DND-41 (cell line): ENCODE data around the gene SNX27.
A peak's percentile ranks its signal among the peaks of the same experiment; 100 is the strongest.

Source experiments
- ATAC-seq: fragments of 200-7000 bp; cut with Tn5 transposase; 3 replicates; pipeline ENCODE4 v1.9.1; 2021; ENCODE audit warnings: low read depth; ENCODE audit not compliant: insufficient read depth
- DNase-seq: peaks from one replicate; pipeline ENCODE4 v3.0.0-alpha.2; 2020
- H2AFZ ChIP-seq: 2 replicates; pipeline ENCODE4 v1.6.0; 2012; ENCODE audit warnings: low read depth, low read length
- H3K27ac ChIP-seq: 2 replicates; pipeline ENCODE4 v1.5.1; 2012; ENCODE audit warnings: low read length, inconsistent platforms
- H3K27me3 ChIP-seq: fragments of 200-600 bp; sonication (generic); 2 replicates; pipeline ENCODE4 v1.6.0; 2012; ENCODE audit warnings: low read length, mild to moderate bottlenecking, inconsistent platforms; ENCODE audit not compliant: insufficient read depth, poor library complexity
- H3K36me3 ChIP-seq: 2 replicates; pipeline ENCODE4 v1.5.1; 2012; ENCODE audit warnings: low read length, inconsistent platforms; ENCODE audit not compliant: insufficient read depth
- H3K4me1 ChIP-seq: 2 replicates; pipeline ENCODE4 v1.5.1; 2012; ENCODE audit warnings: mild to moderate bottlenecking, low read length; ENCODE audit not compliant: insufficient read depth
- H3K4me2 ChIP-seq: 2 replicates; pipeline ENCODE4 v1.6.0; 2012; ENCODE audit warnings: mild to moderate bottlenecking, moderate library complexity, low read length, inconsistent platforms; ENCODE audit not compliant: insufficient read depth
- H3K4me3 ChIP-seq, 2 experiments: fragments of 200-600 bp in 1 of 2; shearing (Covaris generic) in 1 of 2; 2 replicates each; pipeline ENCODE4 v1.5.1; 2012 to 2016; ENCODE audit warnings: inconsistent platforms in 2 of 2, low read length in 2 of 2, mild to moderate bottlenecking in 2 of 2, low read depth in 1 of 2, moderate library complexity in 1 of 2
- H3K79me2 ChIP-seq: 2 replicates; pipeline ENCODE4 v1.6.0; 2012; ENCODE audit warnings: low read length, inconsistent platforms; ENCODE audit not compliant: insufficient read depth
- H3K9ac ChIP-seq: 2 replicates; pipeline ENCODE4 v1.6.0; 2012; ENCODE audit warnings: low read depth, mild to moderate bottlenecking, inconsistent platforms, low read length, moderate library complexity
- H3K9me3 ChIP-seq: 2 replicates; pipeline ENCODE4 v1.5.1; 2012; ENCODE audit warnings: low read length, moderate library complexity, mild to moderate bottlenecking, inconsistent platforms; ENCODE audit not compliant: insufficient read depth, severe bottlenecking
- H4K20me1 ChIP-seq: 2 replicates; pipeline ENCODE4 v1.6.0; 2012; ENCODE audit warnings: low read length; ENCODE audit not compliant: insufficient read depth
- EZH2 ChIP-seq: IDR thresholded peaks from 3 replicates; pipeline ENCODE4 v1.6.1; 2012; ENCODE audit warnings: borderline replicate concordance, low read depth, mild to moderate bottlenecking, moderate library complexity, low read length, inconsistent platforms; ENCODE audit not compliant: severe bottlenecking
- TF ChIP-seq, protein P1 (sequence below): IDR thresholded peaks from 2 replicates; pipeline ENCODE4 v1.5.1; 2012; ENCODE audit warnings: borderline replicate concordance, low read length, moderate library complexity, mild to moderate bottlenecking; ENCODE audit not compliant: poor library complexity, severe bottlenecking; ENCODE audit errors: extremely low read depth

The SNX27 gene

GRCh38 chr1:151714820-151715725, 103.2 kb downstream of the SNX27 start:
- no peak for ATAC-seq
- no peak overlapping the region for H2AFZ ChIP-seq
- H3K4me2 ChIP-seq = no peak overlapping the region
- H3K27ac ChIP-seq = no peak overlapping the region
- no peaks in the 10 kb centered on the region for H3K79me2 ChIP-seq
- H3K9ac ChIP-seq = no peak overlapping the region
- DNase-seq = no peak
- no peak for TF ChIP-seq EZH2
- TF ChIP-seq, protein P1, sequence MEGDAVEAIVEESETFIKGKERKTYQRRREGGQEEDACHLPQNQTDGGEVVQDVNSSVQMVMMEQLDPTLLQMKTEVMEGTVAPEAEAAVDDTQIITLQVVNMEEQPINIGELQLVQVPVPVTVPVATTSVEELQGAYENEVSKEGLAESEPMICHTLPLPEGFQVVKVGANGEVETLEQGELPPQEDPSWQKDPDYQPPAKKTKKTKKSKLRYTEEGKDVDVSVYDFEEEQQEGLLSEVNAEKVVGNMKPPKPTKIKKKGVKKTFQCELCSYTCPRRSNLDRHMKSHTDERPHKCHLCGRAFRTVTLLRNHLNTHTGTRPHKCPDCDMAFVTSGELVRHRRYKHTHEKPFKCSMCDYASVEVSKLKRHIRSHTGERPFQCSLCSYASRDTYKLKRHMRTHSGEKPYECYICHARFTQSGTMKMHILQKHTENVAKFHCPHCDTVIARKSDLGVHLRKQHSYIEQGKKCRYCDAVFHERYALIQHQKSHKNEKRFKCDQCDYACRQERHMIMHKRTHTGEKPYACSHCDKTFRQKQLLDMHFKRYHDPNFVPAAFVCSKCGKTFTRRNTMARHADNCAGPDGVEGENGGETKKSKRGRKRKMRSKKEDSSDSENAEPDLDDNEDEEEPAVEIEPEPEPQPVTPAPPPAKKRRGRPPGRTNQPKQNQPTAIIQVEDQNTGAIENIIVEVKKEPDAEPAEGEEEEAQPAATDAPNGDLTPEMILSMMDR = no peak
- H3K9me3 ChIP-seq = no peaks in the 10 kb centered on the region
- no peaks in the 10 kb centered on the region for H3K4me1 ChIP-seq
- H3K36me3 ChIP-seq = no peaks in the 10 kb centered on the region
- H3K27me3 ChIP-seq = peaks cover 15% of the 10 kb centered on the region
- no peaks in the 10 kb centered on the region for H4K20me1 ChIP-seq
- no peak overlapping the region for H3K4me3 ChIP-seq

DNA sequence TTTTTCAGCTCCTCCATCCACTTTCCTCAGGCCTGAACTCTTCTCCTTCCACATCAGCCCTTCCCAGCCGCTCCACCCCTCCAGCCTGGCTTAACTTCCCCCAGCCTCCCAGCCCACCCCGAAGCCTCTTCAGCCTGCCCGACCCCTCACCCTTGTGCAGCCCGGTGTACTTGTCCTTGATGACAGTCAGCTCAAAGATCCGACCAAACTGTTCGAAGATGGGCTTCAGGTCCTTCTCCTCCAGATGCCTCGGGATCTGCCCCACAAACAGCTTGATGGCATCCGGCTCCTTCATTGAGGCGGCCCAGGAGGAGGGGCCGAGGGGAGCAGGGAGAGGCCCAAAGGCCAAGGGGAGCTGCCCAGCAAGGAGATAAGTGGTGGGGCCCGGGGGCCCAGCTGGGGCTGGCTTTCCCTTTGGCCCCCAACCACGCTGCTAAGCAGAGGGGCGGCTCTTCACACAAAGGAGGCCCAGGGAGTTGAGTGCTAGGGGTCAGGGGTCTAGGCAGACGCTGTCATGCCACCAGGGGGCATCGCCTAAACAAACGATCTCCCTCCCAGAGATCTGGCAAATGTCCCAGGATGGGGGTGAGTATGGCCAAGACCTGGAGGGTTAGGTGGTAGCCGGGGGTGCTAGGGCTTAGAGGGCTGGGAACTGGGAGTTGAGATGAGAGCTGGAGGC, 104.0 kb downstream of the SNX27 start:
- DNase-seq = peak; percentile 41
- TF ChIP-seq, protein P1 = peak; percentile 63
- TF ChIP-seq EZH2 = no peak
- no peaks in the 10 kb centered on the region for H4K20me1 ChIP-seq
- no peak overlapping the region for H3K9ac ChIP-seq
- peaks cover 23% of the 10 kb centered on the region for H3K27me3 ChIP-seq
- no peak overlapping the region for H3K4me3 ChIP-seq
- H2AFZ ChIP-seq = no peak overlapping the region
- H3K27ac ChIP-seq = no peak overlapping the region
- no peak overlapping the region for H3K4me2 ChIP-seq
- peak; percentile 58; the same call in 2 of the 3 replicates for ATAC-seq
- no peaks in the 10 kb centered on the region for H3K36me3 ChIP-seq
- no peaks in the 10 kb centered on the region for H3K9me3 ChIP-seq
- no peaks in the 10 kb centered on the region for H3K4me1 ChIP-seq
- no peaks in the 10 kb centered on the region for H3K79me2 ChIP-seq

GRCh38 chr1:151716405-151716762, 104.5 kb downstream of the SNX27 start:
- Histone ChIP-seq H3K27ac (no peak overlapping the region), H3K9me3 (no peaks in the 10 kb centered on the region), H3K79me2 (no peaks in the 10 kb centered on the region), H4K20me1 (no peaks in the 10 kb centered on the region), H3K4me2 (no peak overlapping the region), H3K9ac (no peak overlapping the region), H3K4me3 (no peak overlapping the region), H3K36me3 (no peaks in the 10 kb centered on the region), H3K27me3 (peaks cover 27% of the 10 kb centered on the region), H3K4me1 (peaks cover under 1% of the 10 kb centered on the region; the same call in 1 of the 2 replicates), H2AFZ (no peak overlapping the region)
- TF ChIP-seq, protein P1 = no peak
- no peak for TF ChIP-seq EZH2
- DNase-seq = no peak
- ATAC-seq = no peak
